Left lung (tissue), 10 donors: Measurements from ENCODE around the gene ATXN7. TPM values are rescaled to one million over a fixed set of nuclear protein-coding genes. Genes with fewer than 3 reads are reported as not detected.

Experiments used
- ATAC-seq: fragments of 200-7000 bp; cut with Tn5 transposase; one replicate; pipeline ENCODE4 v1.9.1; 2020; ENCODE audit warnings: moderate library complexity
- DNase-seq, 4 donors: peaks; one replicate each; pipeline ENCODE4 v3.0.0-alpha.2; 2013 to 2020
- H3K27ac ChIP-seq, 2 donors: fragments of 200-600 bp; sonication (generic) in 1 of 2; one replicate each; pipeline versions ENCODE4 v1.5.0 to v1.8.0; 2020 to 2021
- H3K27me3 ChIP-seq, 2 donors: fragments of 200-600 bp; sonication (generic) in 1 of 2; one replicate each; pipeline versions ENCODE4 v1.5.0 to v1.8.0; 2020 to 2021
- H3K36me3 ChIP-seq, 2 donors: fragments of 200-600 bp; sonication (generic) in 1 of 2; one replicate each; pipeline versions ENCODE4 v1.5.0 to v1.8.0; 2020 to 2021
- H3K4me1 ChIP-seq, 2 donors: fragments of 200-600 bp; one replicate each; pipeline ENCODE4 v1.8.0; 2021
- H3K4me3 ChIP-seq, 2 donors: fragments of 200-600 bp; sonication (generic) in 1 of 2; one replicate each; pipeline versions ENCODE4 v1.5.0 to v1.8.0; 2020 to 2021; ENCODE audit warnings: mild to moderate bottlenecking in 1 of 2
- H3K9me3 ChIP-seq, 2 donors: fragments of 200-600 bp; sonication (generic) in 1 of 2; one replicate each; pipeline versions ENCODE4 v1.5.0 to v1.8.0; 2020 to 2021
- CTCF ChIP-seq, 2 donors: fragments of 200-600 bp; sonication (generic) in 1 of 2; IDR thresholded peaks; one replicate each; pipeline versions ENCODE4 v1.5.0 to v1.8.0; 2021; ENCODE audit warnings: antibody characterized with exemption in 2 of 2
- intact Hi-C, 2 donors: fragments of 100-400 bp; cut with DNase I; formaldehyde crosslinking; loops; one replicate each; pipeline versions ENCODE4 v1.11.2 to v1.14.2; 2022
- polyA plus RNA-seq, 6 donors: library from polyadenylated mRNA; unstranded; fragments of 120-200 nt; gene quantifications; one replicate each; pipeline ENCODE4 v1.2.1, GENCODE V29; 2013; ENCODE audit not compliant: insufficient read length in 6 of 6
- total RNA-seq, 2 donors: library from RNA; stranded (reverse); fragmentation: NEBNext Ultra II Directional; extraction: Animal tissue kit (Norgen Biotek cat#: 25700); gene quantifications; one replicate each; pipeline ENCODE4 v1.2.1, GENCODE V29; 2021
- donor health status: DM: no; HTN: yes; CAD: no.
- donor health status: DM: no; HTN: no; CAD: no.

Gene ATXN7
- total and polyA plus RNA-seq, 8 donors: 23.4 to 32.5 (median 26.0) TPM

GRCh38 chr3:63842127-63842526 lies 21.5 kb upstream of the ATXN7 start:
- no peaks in the 10 kb centered on the region for H3K4me1 ChIP-seq
- H3K27me3 ChIP-seq: no peaks in the 10 kb centered on the region
- DNase-seq (no peak), ATAC-seq (no peak)
- no peak overlapping the region for H3K27ac ChIP-seq
- intact Hi-C loops: no loop called here
- no peak for TF ChIP-seq CTCF (IDR thresholded peaks at IDR 0.05)
- no peak overlapping the region for H3K4me3 ChIP-seq
- H3K9me3 ChIP-seq: no peaks in the 10 kb centered on the region
- no peaks in the 10 kb centered on the region for H3K36me3 ChIP-seq

- Histone ChIP-seq H3K4me1 (no peaks in the 10 kb centered on the region), H3K9me3 (no peaks in the 10 kb centered on the region), H3K27me3 (no peaks in the 10 kb centered on the region), H3K4me3 (no peak overlapping the region), H3K36me3 (no peaks in the 10 kb centered on the region), H3K27ac (no peak overlapping the region)
- intact Hi-C loops: no loop called here
- TF ChIP-seq CTCF (IDR thresholded peaks at IDR 0.05): no peak
- no peak for ATAC-seq
- no peak for DNase-seq
Observed at GRCh38 chr3:63845215-63845614, 18.5 kb upstream of the ATXN7 start.

DNA sequence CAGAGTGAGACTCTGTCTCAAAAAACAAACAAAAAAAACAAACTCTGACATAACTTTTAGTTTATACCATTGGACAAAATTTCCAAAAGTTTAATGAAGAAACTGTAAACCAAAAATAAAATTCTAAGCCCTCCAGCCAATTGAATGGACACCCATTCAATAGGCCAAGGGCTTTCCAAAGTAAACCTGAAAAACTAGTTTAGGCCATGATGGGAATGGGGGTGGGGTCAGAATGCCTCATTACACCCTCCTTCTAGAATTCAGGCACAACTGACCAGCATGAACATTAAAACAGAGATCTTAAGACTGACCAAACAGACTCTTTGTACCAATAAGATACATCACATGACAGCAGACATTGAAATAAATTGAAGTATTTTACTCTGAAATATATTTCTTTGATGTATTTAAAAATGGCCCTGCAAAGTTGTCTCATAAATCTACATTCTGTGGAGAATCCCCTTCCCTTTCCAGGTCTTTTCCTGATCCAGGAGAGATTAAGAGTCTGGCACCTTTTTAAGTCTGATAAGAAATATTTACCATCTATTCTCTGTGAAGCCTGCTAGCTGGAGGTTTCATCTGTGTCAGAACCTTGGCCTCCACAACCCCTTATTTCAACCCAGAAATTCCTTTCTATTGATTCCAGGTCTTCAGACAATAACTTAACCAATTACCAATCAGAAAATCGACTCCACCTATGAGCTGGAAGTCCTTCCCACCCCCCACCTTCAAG lies 15.8 kb upstream of the ATXN7 start:
- DNase-seq (peak in 1 of 4 donors; percentile 19), ATAC-seq (peak; percentile 66)
- intact Hi-C loops: no loop called here
- Histone ChIP-seq H3K27ac (no peak overlapping the region), H3K36me3 (no peaks in the 10 kb centered on the region), H3K4me1 (no peaks in the 10 kb centered on the region), H3K27me3 (no peaks in the 10 kb centered on the region), H3K9me3 (no peaks in the 10 kb centered on the region), H3K4me3 (no peak overlapping the region)
- no peak for TF ChIP-seq CTCF (IDR thresholded peaks at IDR 0.05)

GRCh38 chr3:63849175-63849574 lies 14.5 kb upstream of the ATXN7 start:
- H3K9me3 ChIP-seq: no peaks in the 10 kb centered on the region
- no peak for ATAC-seq
- no peak for DNase-seq
- H3K27ac ChIP-seq: no peak overlapping the region
- no peak for TF ChIP-seq CTCF (IDR thresholded peaks at IDR 0.05)
- no peaks in the 10 kb centered on the region for H3K27me3 ChIP-seq
- no peak overlapping the region for H3K4me3 ChIP-seq
- intact Hi-C loops: no loop called here
- H3K36me3 ChIP-seq: no peaks in the 10 kb centered on the region
- no peaks in the 10 kb centered on the region for H3K4me1 ChIP-seq

- intact Hi-C loops: no loop called here
- no peaks in the 10 kb centered on the region for H3K36me3 ChIP-seq
- no peak overlapping the region for H3K4me3 ChIP-seq
- H3K27ac ChIP-seq: no peak overlapping the region
- TF ChIP-seq CTCF (IDR thresholded peaks at IDR 0.05): no peak
- H3K27me3 ChIP-seq: no peaks in the 10 kb centered on the region
- H3K9me3 ChIP-seq: no peaks in the 10 kb centered on the region
- ATAC-seq (no peak), DNase-seq (no peak)
- peaks cover 0 to 4% of the 10 kb centered on the region in 2 donors for H3K4me1 ChIP-seq
Observed at GRCh38 chr3:63851287-63851686, 12.4 kb upstream of the ATXN7 start.
